IMR-90 (cell line): Measurements from ENCODE around the gene MBD2. TPM values are rescaled to one million over a fixed set of nuclear protein-coding genes. Genes with fewer than 3 reads are reported as not detected.

Experiments used
- ATAC-seq: fragments of 200-7000 bp; cut with Tn5 transposase; 2 replicates; pipeline ENCODE4 v1.9.1; 2020; ENCODE audit warnings: low read depth, mild to moderate bottlenecking, moderate library complexity
- BruUV-seq: library from RNA; stranded (reverse); fragments of 400-500 nt; replicated peaks from 2 replicates; lab custom pipeline; 2021; lab: Mats Ljungman, UMichigan
- CTCF ChIA-PET: fragments of 300-600 bp; formaldehyde crosslinking; extraction: SDS; loops from one replicate; lab custom pipeline; 2021; ENCODE audit warnings: antibody characterized with exemption; lab: Yijun Ruan, JAX
- POLR2A ChIA-PET: fragments of 300-600 bp; sonication (Branson Sonifier 250); formaldehyde crosslinking; loops from one replicate; lab custom pipeline; 2022; ENCODE audit warnings: antibody characterized with exemption; ENCODE audit not compliant: unreplicated experiment; lab: Charles Lee
- DNase-seq: peaks from one replicate; pipeline ENCODE4 v3.0.0; 2013
- H2AFZ ChIP-seq: replicated peaks from 2 replicates; pipeline ENCODE3; 2013; ENCODE audit warnings: low read length, mild to moderate bottlenecking; ENCODE audit not compliant: poor library complexity
- H2AK5ac ChIP-seq: 2 replicates; pipeline ENCODE4 v1.6.1; 2013; ENCODE audit warnings: low read depth, low read length, inconsistent platforms
- H2AK9ac ChIP-seq: replicated peaks from 2 replicates; pipeline ENCODE3; 2013; ENCODE audit warnings: mild to moderate bottlenecking, low read depth, low read length, moderate library complexity; ENCODE audit not compliant: poor library complexity
- H2BK120ac ChIP-seq: 2 replicates; pipeline ENCODE4 v1.6.1; 2013; ENCODE audit warnings: low read depth, low read length, inconsistent platforms
- H2BK15ac ChIP-seq: 3 replicates; pipeline ENCODE4 v1.6.1; 2013; ENCODE audit warnings: low read depth, low read length, inconsistent platforms
- H2BK20ac ChIP-seq: 2 replicates; pipeline ENCODE4 v1.6.1; 2013; ENCODE audit warnings: low read depth, mild to moderate bottlenecking, inconsistent platforms, low read length, moderate library complexity
- H2BK5ac ChIP-seq: 2 replicates; pipeline ENCODE4 v1.6.1; 2013; ENCODE audit warnings: mild to moderate bottlenecking, low read depth, low read length, inconsistent platforms; ENCODE audit not compliant: poor library complexity, severe bottlenecking
- H3K14ac ChIP-seq: replicated peaks from 2 replicates; pipeline ENCODE4 v1.6.1; 2013; ENCODE audit warnings: low read depth, low read length, inconsistent platforms
- H3K18ac ChIP-seq: 2 replicates; pipeline ENCODE4 v1.6.1; 2013; ENCODE audit warnings: low read depth, low read length, control low read depth
- H3K23ac ChIP-seq: 2 replicates; pipeline ENCODE4 v1.6.1; 2013; ENCODE audit warnings: low read depth, low read length, inconsistent platforms
- H3K27ac ChIP-seq: 2 replicates; pipeline ENCODE4 v1.5.1; 2013; ENCODE audit warnings: mild to moderate bottlenecking, control low read depth, low read length; ENCODE audit not compliant: insufficient read depth
- H3K27me3 ChIP-seq: 2 replicates; pipeline ENCODE4 v1.6.1; 2013; ENCODE audit warnings: low read length; ENCODE audit not compliant: control insufficient read depth, insufficient read depth
- H3K36me3 ChIP-seq: 2 replicates; pipeline ENCODE4 v1.6.1; 2013; ENCODE audit warnings: low read length, mixed read lengths; ENCODE audit not compliant: control insufficient read depth, insufficient read depth
- H3K4ac ChIP-seq: 2 replicates; pipeline ENCODE4 v1.6.1; 2013; ENCODE audit warnings: low read depth, low read length, inconsistent platforms
- H3K4me1 ChIP-seq: 2 replicates; pipeline ENCODE4 v1.6.1; 2013; ENCODE audit warnings: low read length, mixed read lengths; ENCODE audit not compliant: control insufficient read depth, insufficient read depth
- H3K4me2 ChIP-seq: 2 replicates; pipeline ENCODE4 v1.6.1; 2013; ENCODE audit warnings: low read depth, mild to moderate bottlenecking, control low read depth, low read length, moderate library complexity
- H3K4me3 ChIP-seq: 2 replicates; pipeline ENCODE4 v1.5.1; 2013; ENCODE audit warnings: low read depth, mild to moderate bottlenecking, control low read depth, low read length, moderate library complexity; ENCODE audit not compliant: insufficient read depth
- H3K56ac ChIP-seq: 2 replicates; pipeline ENCODE4 v1.6.1; 2013; ENCODE audit warnings: low read length, inconsistent platforms; ENCODE audit not compliant: insufficient read depth; ENCODE audit errors: extremely low read depth
- H3K79me1 ChIP-seq, 2 experiments: 2 replicates each; pipeline ENCODE4 v1.6.1; 2013; ENCODE audit warnings: low read length in 2 of 2, inconsistent platforms in 1 of 2, low read depth in 1 of 2
- H3K9ac ChIP-seq: 2 replicates; pipeline ENCODE4 v1.6.1; 2013; ENCODE audit warnings: low read depth, low read length, control low read depth
- H3K9me1 ChIP-seq: 2 replicates; pipeline ENCODE4 v1.6.1; 2013; ENCODE audit warnings: low read length, inconsistent platforms; ENCODE audit not compliant: insufficient read depth
- H3K9me3 ChIP-seq: 2 replicates; pipeline ENCODE4 v1.6.1; 2013; ENCODE audit warnings: low read length; ENCODE audit not compliant: control insufficient read depth, insufficient read depth
- H4K20me1 ChIP-seq: 2 replicates; pipeline ENCODE4 v1.6.1; 2013; ENCODE audit warnings: low read length, inconsistent platforms; ENCODE audit not compliant: insufficient read depth
- H4K5ac ChIP-seq: 2 replicates; pipeline ENCODE4 v1.6.1; 2013; ENCODE audit warnings: mild to moderate bottlenecking, low read depth, low read length, control low read depth
- H4K8ac ChIP-seq, 2 experiments: 2 replicates each; pipeline ENCODE4 v1.6.1; 2013; ENCODE audit warnings: low read depth in 2 of 2, low read length in 2 of 2, control low read depth in 1 of 2, inconsistent platforms in 1 of 2
- H4K91ac ChIP-seq: 2 replicates; pipeline ENCODE4 v1.6.1; 2013; ENCODE audit warnings: low read depth, low read length, inconsistent platforms; ENCODE audit not compliant: insufficient read depth
- BHLHE40 ChIP-seq: fragments of 150-350 bp; IDR thresholded peaks from 2 replicates; pipeline ENCODE4 v1.6.1; 2016; ENCODE audit warnings: mild to moderate bottlenecking, low read depth, low read length
- CEBPB ChIP-seq: IDR thresholded peaks from 2 replicates; pipeline ENCODE4 v1.6.1; 2012; ENCODE audit warnings: low read depth, low read length, improper control_type of control experiment
- WGBS, 2 experiments: methylation state at CpG; one replicate each; pipeline versions ENCODE4 v1.1.5 to v1.1.7; 2013; ENCODE audit warnings: missing lambda C conversion rate in 2 of 2; ENCODE audit not compliant: insufficient read length in 1 of 2; ENCODE audit errors: extremely low coverage in 2 of 2; 5-methylcytosine and 5-hydroxymethylcytosine counted together
- dilution Hi-C: fragments of 300-500 bp; cut with HindIII; formaldehyde crosslinking; loops from one replicate; pipeline ENCODE4 v1.14.3; 2018; ENCODE audit warnings: low sequenced_read_pairs; ENCODE audit not compliant: unreplicated experiment
- in situ Hi-C: fragments of 300-500 bp; cut with MboI; formaldehyde crosslinking; loops from 3 replicates; pipeline ENCODE4 v1.14.3; 2019; ENCODE audit warnings: low sequenced_read_pairs, inconsistent platforms, mixed read lengths
- intact Hi-C: fragments of 100-400 bp; cut with micrococcal nuclease; formaldehyde crosslinking; loops from 2 replicates; pipeline ENCODE4 v1.10.0; 2022
- polyA plus RNA-seq, 3 experiments: library from polyadenylated mRNA; depleted of rRNA; stranded (reverse); fragments of >200 nt; gene quantifications; 2 replicates each; pipeline ENCODE4 v1.2.3, GENCODE V29; 2012; ENCODE audit warnings: low replicate concordance in 1 of 3
- total RNA-seq: library from RNA; depleted of rRNA; stranded (reverse); fragments of >200 nt; gene quantifications from 2 replicates; pipeline ENCODE4 v1.2.3, GENCODE V29; 2012

The MBD2 gene
- total and polyA plus RNA-seq, 2 of the 4 experiments (the other 2 are of a cell fraction): 9.7 to 29.5 TPM

GRCh38 chr18:54173250-54173649 is 51.2 kb downstream of the MBD2 start:
- intact Hi-C loops: no loop called here
- Histone ChIP-seq H4K8ac (no peak overlapping the region), H3K9ac (no peak overlapping the region), H3K18ac (no peak overlapping the region), H3K14ac (no peak overlapping the region), H2BK120ac (no peak overlapping the region), H3K9me3 (no peaks in the 10 kb centered on the region), H4K5ac (no peak overlapping the region), H2BK20ac (no peak overlapping the region), H3K4me2 (no peak overlapping the region), H3K36me3 (no peaks in the 10 kb centered on the region), H3K27me3 (no peaks in the 10 kb centered on the region), H3K56ac (no peak overlapping the region), H3K4me1 (peaks cover 9% of the 10 kb centered on the region), H3K4ac (no peak overlapping the region), H2AFZ (no peak overlapping the region), H3K9me1 (peaks cover 5% of the 10 kb centered on the region; the same call in 1 of the 2 replicates), H3K23ac (no peak overlapping the region), H3K79me1 (peaks cover 30 to 54% of the 10 kb centered on the region in 2 experiments), H3K4me3 (no peak overlapping the region), H2BK15ac (no peak overlapping the region), H4K91ac (no peak overlapping the region), H3K27ac (no peak overlapping the region), H2AK9ac (no peak overlapping the region), H4K20me1 (peaks cover 22% of the 10 kb centered on the region; the same call in 1 of the 2 replicates), H2BK5ac (no peak overlapping the region), H2AK5ac (no peak overlapping the region)
- ChIA-PET POLR2A (no interaction called here), CTCF (interaction anchor here (1.5 kb wide), 1 partner anchor 11 kb away, joined by 3 read pairs; no protein-coding TSS in a partner anchor)
- no TSS peak for BruUV-seq
- in situ Hi-C loops: no loop called here
- ATAC-seq: no peak
- no CpG with 5 or more reads among the region's 2 CpGs for WGBS, 2 experiments
- dilution Hi-C loops: no loop called here
- TF ChIP-seq CEBPB (no peak), BHLHE40 (no peak)
- DNase-seq: no peak
